ENCODE measurements around the gene ENHO.

The ENHO gene

DNA sequence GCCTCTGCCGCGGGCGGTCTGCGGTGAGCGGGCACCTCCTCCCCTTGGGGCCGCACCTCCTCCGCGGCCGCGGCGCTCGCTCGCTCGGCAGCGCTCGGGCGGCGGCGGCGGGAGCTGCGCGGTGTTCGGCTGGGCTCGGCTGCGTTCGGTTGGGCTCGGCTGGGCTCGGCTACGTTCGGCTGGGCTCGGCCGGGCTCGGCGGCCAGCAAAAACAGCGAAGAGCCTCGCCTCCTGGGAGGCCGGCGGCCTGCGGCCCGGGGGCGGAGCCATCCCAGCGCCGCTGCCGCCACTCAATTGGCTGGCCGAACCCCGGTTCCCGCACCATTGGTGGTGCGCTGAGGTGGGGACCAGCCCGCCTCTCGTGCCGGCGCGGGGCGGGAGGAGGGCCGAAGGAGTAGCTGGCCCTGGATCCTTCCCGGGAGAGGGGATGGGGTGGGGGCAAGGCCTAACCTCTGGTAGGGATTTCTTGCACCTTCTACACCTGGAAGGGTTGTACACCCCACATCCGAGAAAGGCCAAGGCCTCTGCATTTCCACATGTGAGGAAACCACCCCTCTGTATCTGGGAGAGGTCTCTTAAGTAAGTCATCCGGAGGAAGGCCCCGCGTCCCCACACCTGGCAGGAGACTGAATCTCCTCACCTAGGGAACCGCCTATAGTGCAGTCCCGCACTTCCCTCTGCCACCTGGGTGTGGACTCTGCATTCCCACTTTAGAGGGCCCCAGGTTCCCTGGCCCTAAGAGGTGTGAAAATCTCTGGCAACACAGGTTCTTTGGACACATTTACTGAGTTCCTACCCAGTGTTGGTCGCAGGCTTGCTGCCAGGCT is at the start of gene ENHO:
TSS of gene ENHO (minus strand) at position 20 of the 827 bp plus-strand sequence. CDS start 1,295 bp downstream, outside the sequence.
- Histone ChIP-seq H3K36me3 (ENCODE audit: control insufficient read depth, insufficient read depth, low read length) (no peaks in the 10 kb centered on the region), H3K9me3 (ENCODE audit: control insufficient read depth, insufficient read depth, low read length) (no peaks in the 10 kb centered on the region), H3K27ac (ENCODE audit: low read length) (no peak within 1 kb of the TSS), H3K27me3 (ENCODE audit: control insufficient read depth, insufficient read depth, low read length) (peaks cover 4% of the 10 kb centered on the region; the same call in 1 of the 2 replicates), H3K4me1 (ENCODE audit: control insufficient read depth, insufficient read depth, low read length) (peaks cover 6% of the 10 kb centered on the region; the same call in 1 of the 2 replicates), H3K4me3 (ENCODE audit: low read length) (peak within 1 kb of the TSS; percentile 53)
- no CpG with 5 or more reads among the region's 63 CpGs for WGBS (ENCODE audit: insufficient coverage, insufficient read length)
- DNase-seq (ENCODE audit: low read depth, low spot score): no peak

DNA sequence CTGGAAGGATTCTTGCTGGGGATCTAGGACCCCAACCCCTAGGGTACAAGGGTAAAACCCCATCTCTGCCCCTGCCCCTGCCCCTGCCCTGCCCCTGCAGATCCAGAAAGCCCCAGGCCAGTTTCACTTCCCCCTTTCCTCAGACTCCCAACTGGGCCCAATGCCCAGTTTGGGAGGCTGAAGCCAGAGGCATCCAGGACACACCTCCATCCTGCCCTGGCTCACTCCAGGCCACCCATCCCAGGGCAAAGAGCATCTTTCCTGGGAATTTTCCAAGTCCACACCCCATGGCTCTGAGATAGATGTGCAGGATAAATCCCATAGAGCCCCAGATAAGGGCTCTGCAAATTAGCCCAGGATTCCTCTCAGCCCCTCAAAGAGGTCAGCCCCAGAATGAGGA is 49.3 kb upstream of the ENHO start:
- no peak for DNase-seq (ENCODE audit: low read depth, low spot score)
- H3K36me3 ChIP-seq (ENCODE audit: control insufficient read depth, insufficient read depth, low read length): no peaks in the 10 kb centered on the region
- peaks cover 3% of the 10 kb centered on the region; the same call in 1 of the 2 replicates for H3K27me3 ChIP-seq (ENCODE audit: control insufficient read depth, insufficient read depth, low read length)

DNA sequence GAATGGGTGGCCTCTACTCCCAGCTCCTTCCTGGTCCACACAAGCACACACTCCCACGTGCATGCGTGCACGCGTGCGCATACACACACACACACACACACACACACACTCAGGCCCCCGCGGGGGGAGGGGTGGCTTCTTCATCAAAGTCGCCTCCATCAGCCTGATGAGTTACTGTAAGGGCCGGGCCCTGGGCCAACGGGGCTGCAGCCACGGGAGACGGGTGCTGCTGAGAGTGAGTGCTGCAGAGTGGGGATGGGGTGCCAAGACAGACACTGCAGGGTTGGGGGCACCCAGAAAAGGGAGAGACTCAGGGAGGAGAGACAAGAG is 48.7 kb upstream of the ENHO start:
- no peak overlapping the region for H3K4me3 ChIP-seq (ENCODE audit: low read length)
- H3K27ac ChIP-seq (ENCODE audit: low read length): no peak overlapping the region
- WGBS (ENCODE audit: insufficient coverage, insufficient read length): no CpG with 5 or more reads among the region's 12 CpGs
- no peak for DNase-seq (ENCODE audit: low read depth, low spot score)
- H3K27me3 ChIP-seq (ENCODE audit: control insufficient read depth, insufficient read depth, low read length): no peaks in the 10 kb centered on the region
- no peaks in the 10 kb centered on the region for H3K9me3 ChIP-seq (ENCODE audit: control insufficient read depth, insufficient read depth, low read length)
- peaks cover 12% of the 10 kb centered on the region for H3K4me1 ChIP-seq (ENCODE audit: control insufficient read depth, insufficient read depth, low read length)
- H3K36me3 ChIP-seq (ENCODE audit: control insufficient read depth, insufficient read depth, low read length): no peaks in the 10 kb centered on the region

More for the DNA sequence above, 49.3 kb upstream of the ENHO start:
- H3K9me3 ChIP-seq (ENCODE audit: control insufficient read depth, insufficient read depth, low read length): no peaks in the 10 kb centered on the region
- H3K4me1 ChIP-seq (ENCODE audit: control insufficient read depth, insufficient read depth, low read length): peaks cover 17% of the 10 kb centered on the region
- H3K27ac ChIP-seq (ENCODE audit: low read length): no peak overlapping the region
- H3K4me3 ChIP-seq (ENCODE audit: low read length): no peak overlapping the region

DNA sequence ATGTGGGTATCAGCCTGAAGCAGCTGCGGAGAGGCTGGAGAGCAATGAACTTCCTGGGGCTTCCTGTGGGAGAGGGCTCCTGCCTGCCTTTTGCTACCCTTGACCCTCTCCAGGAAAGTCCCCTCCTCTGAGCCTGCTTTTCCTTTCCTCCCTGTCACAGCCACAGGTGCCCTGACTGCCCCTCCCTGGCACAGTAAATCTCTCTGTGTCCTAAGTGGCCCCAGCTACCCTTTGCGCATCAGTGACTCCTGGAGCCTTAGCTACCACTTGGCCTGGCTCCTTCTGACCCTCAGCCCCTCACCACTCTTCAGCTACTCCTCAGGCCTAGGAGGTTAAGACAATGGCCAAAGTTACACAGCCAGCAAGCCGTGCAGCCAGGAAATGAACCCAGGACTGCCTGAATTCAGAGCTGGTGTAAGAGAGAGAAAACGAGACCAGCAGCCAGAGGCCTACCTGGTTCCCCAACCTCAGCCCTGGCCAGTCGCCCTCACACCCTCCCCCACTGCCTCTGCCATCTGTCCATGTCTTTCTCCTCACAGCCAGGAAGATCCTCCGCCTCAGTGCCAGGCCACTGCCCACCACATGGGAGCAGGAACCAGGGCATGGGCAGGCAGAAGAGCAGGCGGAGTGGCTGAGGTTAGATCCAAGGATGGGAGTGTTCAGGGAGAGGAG is 48.2 kb upstream of the ENHO start:
- no peak for DNase-seq (ENCODE audit: low read depth, low spot score)
- no peaks in the 10 kb centered on the region for H3K27me3 ChIP-seq (ENCODE audit: control insufficient read depth, insufficient read depth, low read length)
- H3K4me1 ChIP-seq (ENCODE audit: control insufficient read depth, insufficient read depth, low read length): peaks cover 12% of the 10 kb centered on the region
- no peak overlapping the region for H3K4me3 ChIP-seq (ENCODE audit: low read length)
- H3K9me3 ChIP-seq (ENCODE audit: control insufficient read depth, insufficient read depth, low read length): no peaks in the 10 kb centered on the region
- no peaks in the 10 kb centered on the region for H3K36me3 ChIP-seq (ENCODE audit: control insufficient read depth, insufficient read depth, low read length)
- WGBS (ENCODE audit: insufficient coverage, insufficient read length): no CpG with 5 or more reads among the region's 7 CpGs
- no peak overlapping the region for H3K27ac ChIP-seq (ENCODE audit: low read length)

DNA sequence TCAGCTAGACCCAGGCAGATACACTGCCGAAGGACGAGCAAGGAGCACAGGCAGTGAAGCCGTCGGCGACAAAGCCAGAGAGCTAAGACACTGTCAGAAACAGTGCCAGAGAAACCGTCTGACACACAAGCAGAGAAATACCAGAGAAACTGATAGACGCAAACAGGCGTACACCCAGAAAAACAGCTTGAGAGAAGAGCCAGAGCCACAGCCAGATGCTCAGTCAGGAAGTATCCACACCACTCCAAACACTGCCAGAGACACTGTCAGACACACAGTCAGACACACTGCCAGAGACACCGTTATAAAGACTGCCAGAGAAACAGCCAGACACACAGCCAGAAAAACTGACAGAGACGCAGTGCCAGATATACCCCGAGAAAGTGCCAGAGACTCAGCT is 47.6 kb upstream of the ENHO start:
- no peaks in the 10 kb centered on the region for H3K27me3 ChIP-seq (ENCODE audit: control insufficient read depth, insufficient read depth, low read length)
- H3K9me3 ChIP-seq (ENCODE audit: control insufficient read depth, insufficient read depth, low read length): no peaks in the 10 kb centered on the region

DNA sequence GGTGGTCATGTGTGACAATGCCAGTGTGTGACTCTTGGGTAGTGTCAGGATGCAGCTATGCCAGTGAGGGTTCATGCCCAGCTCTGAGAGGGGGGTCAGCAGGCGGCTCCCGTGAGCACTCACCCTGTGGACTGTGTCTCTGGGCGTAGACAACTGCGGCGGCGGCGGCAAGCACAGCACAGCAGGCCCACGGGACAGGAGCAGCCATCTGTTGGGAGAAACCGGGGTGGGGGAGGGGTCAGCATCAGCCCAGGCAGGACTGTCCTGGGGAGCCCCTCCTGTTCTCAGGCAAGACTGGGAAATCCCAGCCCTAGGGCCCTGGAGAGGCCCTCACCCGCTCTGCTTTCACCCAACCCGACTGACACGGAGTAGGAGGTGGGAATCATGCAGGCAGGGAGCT is 46.0 kb upstream of the ENHO start:
- Histone ChIP-seq H3K36me3 (ENCODE audit: control insufficient read depth, insufficient read depth, low read length) (no peaks in the 10 kb centered on the region), H3K4me1 (ENCODE audit: control insufficient read depth, insufficient read depth, low read length) (peaks cover 10% of the 10 kb centered on the region), H3K4me3 (ENCODE audit: low read length) (no peak overlapping the region), H3K27ac (ENCODE audit: low read length) (no peak overlapping the region), H3K27me3 (ENCODE audit: control insufficient read depth, insufficient read depth, low read length) (no peaks in the 10 kb centered on the region), H3K9me3 (ENCODE audit: control insufficient read depth, insufficient read depth, low read length) (no peaks in the 10 kb centered on the region)
- DNase-seq (ENCODE audit: low read depth, low spot score): no peak
- no CpG with 5 or more reads among the region's 12 CpGs for WGBS (ENCODE audit: insufficient coverage, insufficient read length)

More for the DNA sequence above, 47.6 kb upstream of the ENHO start:
- H3K36me3 ChIP-seq (ENCODE audit: control insufficient read depth, insufficient read depth, low read length): no peaks in the 10 kb centered on the region
- DNase-seq (ENCODE audit: low read depth, low spot score): no peak
- no CpG with 5 or more reads among the region's 11 CpGs for WGBS (ENCODE audit: insufficient coverage, insufficient read length)
- H3K4me3 ChIP-seq (ENCODE audit: low read length): no peak overlapping the region
- no peak overlapping the region for H3K27ac ChIP-seq (ENCODE audit: low read length)
- H3K4me1 ChIP-seq (ENCODE audit: control insufficient read depth, insufficient read depth, low read length): peaks cover 11% of the 10 kb centered on the region

DNA sequence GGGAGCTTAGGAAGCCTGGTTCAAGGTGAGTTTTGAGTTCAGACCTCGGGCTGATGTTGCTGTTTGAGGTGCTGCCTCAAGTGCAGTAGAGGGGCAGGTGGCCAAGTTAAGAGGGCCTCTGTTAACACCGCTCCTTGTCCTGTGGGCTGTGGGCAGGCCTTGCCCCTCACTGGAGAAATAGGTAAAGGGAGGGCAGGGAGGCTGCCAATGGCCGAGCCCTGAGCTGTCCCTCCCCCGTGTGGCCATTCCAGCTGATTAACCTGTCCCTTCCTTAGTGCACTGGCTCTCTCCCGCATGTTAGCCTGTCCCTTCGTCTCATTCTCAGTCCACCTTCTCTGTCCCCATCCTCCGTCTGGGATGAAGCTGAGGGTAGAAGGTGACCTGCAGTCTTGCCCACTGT is 45.3 kb upstream of the ENHO start:
- no peaks in the 10 kb centered on the region for H3K9me3 ChIP-seq (ENCODE audit: control insufficient read depth, insufficient read depth, low read length)
- H3K4me3 ChIP-seq (ENCODE audit: low read length): no peak overlapping the region
- H3K27ac ChIP-seq (ENCODE audit: low read length): no peak overlapping the region
- H3K27me3 ChIP-seq (ENCODE audit: control insufficient read depth, insufficient read depth, low read length): no peaks in the 10 kb centered on the region
- H3K4me1 ChIP-seq (ENCODE audit: control insufficient read depth, insufficient read depth, low read length): peaks cover 9% of the 10 kb centered on the region
- DNase-seq (ENCODE audit: low read depth, low spot score): no peak
- no peaks in the 10 kb centered on the region for H3K36me3 ChIP-seq (ENCODE audit: control insufficient read depth, insufficient read depth, low read length)
- WGBS (ENCODE audit: insufficient coverage, insufficient read length): no CpG with 5 or more reads among the region's 7 CpGs

DNA sequence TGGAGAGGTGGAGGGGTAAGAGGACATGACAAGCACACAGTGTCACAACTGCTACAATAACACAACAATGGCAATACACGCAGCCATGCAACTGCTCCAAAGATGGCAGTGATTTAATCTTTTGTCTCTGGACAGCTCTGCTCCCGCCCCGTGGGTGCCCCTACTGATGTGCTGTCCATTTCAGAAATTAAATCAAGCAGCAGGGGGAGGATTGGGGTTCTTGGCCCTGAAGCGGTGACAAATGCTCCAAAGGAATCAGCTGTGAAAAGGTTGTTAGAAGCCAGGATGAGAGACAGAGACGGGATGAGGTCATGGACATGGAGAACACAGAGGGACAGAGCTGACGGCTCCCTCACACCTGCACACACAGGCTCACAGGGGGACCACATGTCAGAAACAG is 44.2 kb upstream of the ENHO start:
- no CpG with 5 or more reads among the region's 6 CpGs for WGBS (ENCODE audit: insufficient coverage, insufficient read length)
- Histone ChIP-seq H3K4me3 (ENCODE audit: low read length) (no peak overlapping the region), H3K4me1 (ENCODE audit: control insufficient read depth, insufficient read depth, low read length) (peaks cover 9% of the 10 kb centered on the region), H3K36me3 (ENCODE audit: control insufficient read depth, insufficient read depth, low read length) (no peaks in the 10 kb centered on the region), H3K9me3 (ENCODE audit: control insufficient read depth, insufficient read depth, low read length) (no peaks in the 10 kb centered on the region), H3K27ac (ENCODE audit: low read length) (no peak overlapping the region), H3K27me3 (ENCODE audit: control insufficient read depth, insufficient read depth, low read length) (no peaks in the 10 kb centered on the region; the same call in 1 of the 2 replicates)
- DNase-seq (ENCODE audit: low read depth, low spot score): no peak

DNA sequence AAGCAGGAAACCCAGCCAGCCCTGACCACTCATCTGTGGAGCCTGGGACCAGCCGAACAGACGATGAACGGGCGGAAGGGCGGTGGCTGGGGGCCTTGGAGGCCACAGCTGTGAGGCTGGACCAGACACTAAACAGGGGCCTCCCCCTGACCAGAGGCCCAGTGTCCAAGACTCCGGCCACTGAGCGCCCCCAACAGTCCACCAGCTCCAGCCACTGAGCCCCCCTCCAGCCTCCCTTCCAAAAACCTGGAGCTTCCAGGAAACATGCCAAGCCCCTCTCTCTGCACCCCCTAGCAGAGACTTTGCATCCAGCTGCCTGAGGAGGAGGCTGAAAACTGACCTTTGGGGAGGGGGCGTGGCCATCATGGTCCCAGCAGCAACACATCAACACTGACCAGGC is 43.5 kb upstream of the ENHO start:
- H3K9me3 ChIP-seq (ENCODE audit: control insufficient read depth, insufficient read depth, low read length): no peaks in the 10 kb centered on the region
- H3K4me1 ChIP-seq (ENCODE audit: control insufficient read depth, insufficient read depth, low read length): peaks cover 9% of the 10 kb centered on the region
- no peaks in the 10 kb centered on the region; the same call in 1 of the 2 replicates for H3K27me3 ChIP-seq (ENCODE audit: control insufficient read depth, insufficient read depth, low read length)
- no peak overlapping the region for H3K4me3 ChIP-seq (ENCODE audit: low read length)
- WGBS (ENCODE audit: insufficient coverage, insufficient read length): no CpG with 5 or more reads among the region's 8 CpGs
- H3K27ac ChIP-seq (ENCODE audit: low read length): no peak overlapping the region
- no peak for DNase-seq (ENCODE audit: low read depth, low spot score)
- H3K36me3 ChIP-seq (ENCODE audit: control insufficient read depth, insufficient read depth, low read length): no peaks in the 10 kb centered on the region

DNA sequence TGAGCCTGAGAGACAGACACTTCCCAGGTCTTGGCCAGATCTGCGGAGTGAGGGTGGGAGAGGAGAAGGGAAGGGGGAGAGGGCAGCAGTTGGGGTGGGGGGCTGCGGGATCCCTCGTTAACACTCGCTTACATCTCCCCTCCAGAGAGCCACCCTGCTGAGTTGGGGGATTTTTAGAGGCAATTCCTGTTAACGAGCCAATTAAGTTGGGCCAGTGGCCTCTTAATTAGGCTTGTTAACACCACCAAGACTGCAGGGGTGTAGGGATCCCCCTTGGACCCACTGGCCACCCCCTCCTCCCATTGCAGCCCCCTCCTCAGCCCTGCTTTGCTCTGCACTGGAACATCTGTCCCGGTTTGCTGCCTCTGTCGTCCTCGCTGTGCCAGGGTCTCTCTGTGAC is 43.1 kb upstream of the ENHO start:
- DNase-seq (ENCODE audit: low read depth, low spot score): no peak
- Histone ChIP-seq H3K4me3 (ENCODE audit: low read length) (no peak overlapping the region), H3K27ac (ENCODE audit: low read length) (no peak overlapping the region), H3K4me1 (ENCODE audit: control insufficient read depth, insufficient read depth, low read length) (peaks cover 9% of the 10 kb centered on the region), H3K27me3 (ENCODE audit: control insufficient read depth, insufficient read depth, low read length) (no peaks in the 10 kb centered on the region; the same call in 1 of the 2 replicates), H3K9me3 (ENCODE audit: control insufficient read depth, insufficient read depth, low read length) (no peaks in the 10 kb centered on the region), H3K36me3 (ENCODE audit: control insufficient read depth, insufficient read depth, low read length) (no peaks in the 10 kb centered on the region)
- no CpG with 5 or more reads among the region's 8 CpGs for WGBS (ENCODE audit: insufficient coverage, insufficient read length)
